Muscle of back (tissue), 11 donors: ENCODE measurements around the gene PCIF1. TPM values are rescaled to one million over a fixed set of nuclear protein-coding genes. Genes with fewer than 3 reads are reported as not detected.
"Not testable (repeated sequence)": the region's sequence is repeated elsewhere in the genome, so short reads cannot be mapped to it uniquely, and the experiment has no call there.

Source experiments
- DNase-seq, 3 donors: peaks; one replicate each; pipeline versions ENCODE4 v3.0.0 to v3.0.0-alpha.2; 2013
- polyA plus RNA-seq, 10 donors: library from polyadenylated mRNA; unstranded; fragments of 120-200 nt; gene quantifications; one replicate each; pipeline ENCODE4 v1.2.1, GENCODE V29; 2013; ENCODE audit not compliant: insufficient read length in 10 of 10

The PCIF1 gene
- polyA plus RNA-seq, 10 donors = 21.9 to 30.4 (median 24.5) TPM

DNA sequence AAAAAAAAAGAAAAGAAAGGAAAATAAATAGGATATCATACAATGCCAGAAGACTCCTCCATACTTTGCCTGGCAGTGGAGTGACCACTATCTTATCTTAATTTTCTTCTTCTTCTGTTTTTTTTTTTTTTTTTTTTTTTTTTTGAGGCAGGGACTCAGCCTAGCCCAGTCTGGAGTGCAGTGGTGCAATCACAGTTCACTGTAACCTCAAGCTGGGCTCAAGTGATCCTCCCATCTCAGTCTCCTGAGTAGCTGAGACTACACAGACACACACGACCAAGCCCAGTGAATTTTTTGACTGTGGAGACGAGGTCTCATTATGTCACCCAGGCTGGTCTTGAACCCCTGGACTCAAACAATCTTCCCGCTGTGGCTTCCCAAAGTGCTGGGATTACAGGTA is 57.1 kb downstream of the PCIF1 start:
- DNase-seq = no peak

DNA sequence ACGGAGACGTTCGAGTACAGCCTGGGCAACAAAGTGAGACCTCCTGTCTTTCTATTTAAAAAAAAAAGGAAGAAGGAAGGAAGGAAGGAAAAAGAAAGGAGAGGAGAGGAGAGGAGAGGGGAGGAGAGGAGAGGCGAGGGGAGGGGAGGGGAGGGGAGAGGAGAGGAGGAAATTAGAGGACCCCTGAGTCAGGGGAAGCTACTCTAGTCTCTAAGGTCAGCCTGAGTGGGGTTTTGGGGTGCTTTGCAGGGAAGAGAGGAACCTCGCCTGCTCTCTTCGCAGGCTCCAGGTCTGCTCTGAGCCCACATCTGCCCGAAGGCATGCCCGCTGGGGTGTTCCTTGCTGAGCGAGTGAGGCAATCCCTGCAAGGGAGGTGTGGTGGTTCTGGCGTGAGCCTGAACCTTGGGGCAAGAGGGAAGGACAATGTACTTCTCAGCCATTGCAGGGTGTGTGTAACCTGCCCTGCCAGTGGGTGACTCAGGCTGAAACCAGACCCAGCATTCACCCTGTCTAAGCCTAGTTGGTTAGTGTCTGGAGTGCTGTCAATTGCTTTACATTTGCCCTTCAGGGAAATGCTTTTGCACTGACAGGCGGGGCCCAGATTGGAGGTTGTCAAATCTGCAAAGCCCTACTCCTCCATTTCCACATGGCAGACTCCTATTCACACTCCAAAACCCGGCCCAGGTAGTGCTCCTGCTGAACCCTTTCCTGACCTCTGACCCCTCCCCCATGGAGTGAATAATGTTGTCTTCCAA is 58.9 kb downstream of the PCIF1 start:
- DNase-seq = no peak

DNA sequence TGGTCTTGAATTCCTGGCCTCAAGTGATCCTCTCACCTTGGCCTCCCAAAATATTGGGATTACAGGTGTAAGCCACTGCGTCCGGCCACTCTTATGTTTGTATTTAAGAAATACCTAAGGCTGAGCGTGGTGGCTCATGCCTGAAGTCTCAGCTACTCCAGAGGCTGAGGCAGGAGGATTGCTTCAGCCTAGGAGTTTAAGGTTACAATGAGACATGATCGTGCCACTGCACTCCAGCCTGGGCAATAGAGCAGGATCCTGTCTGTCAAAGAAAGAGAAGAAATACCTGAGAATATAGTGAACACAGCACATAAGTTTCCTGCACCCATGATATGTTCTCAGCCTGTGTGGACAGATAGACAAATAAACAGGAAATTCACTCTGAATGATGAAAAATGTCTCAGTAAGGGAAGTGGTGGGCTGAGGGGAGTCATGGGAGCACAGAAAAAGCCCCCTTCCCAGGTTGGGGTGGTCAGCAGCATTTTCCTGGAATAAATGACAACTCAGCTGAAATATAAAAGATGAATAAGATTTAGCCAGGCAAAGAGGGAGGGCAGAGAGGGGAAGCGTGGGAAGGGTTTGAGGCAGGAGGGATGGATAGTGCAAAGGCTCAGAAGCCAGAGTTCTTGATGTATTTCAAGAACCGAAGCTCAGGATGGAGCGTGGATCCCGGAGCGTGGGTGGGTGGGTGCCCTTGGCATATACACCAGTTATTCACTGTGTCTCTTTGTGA is 60.4 kb downstream of the PCIF1 start:
- no peak for DNase-seq

- not testable (repeated sequence) for DNase-seq
Observed at GRCh38 chr20:45995495-45996097, 61.1 kb downstream of the PCIF1 start.

GRCh38 chr20:45997187-45997586 is 62.7 kb downstream of the PCIF1 start:
- no peak for DNase-seq

Other genes starting within 250 kb of the PCIF1 start
- gene WFDC13, start 232.6 kb upstream of the PCIF1 start, polyA plus RNA-seq = not detected
- not detected for gene WFDC10B, start 229.7 kb upstream of the PCIF1 start, polyA plus RNA-seq
- not detected for gene SPINT4, start 212.3 kb upstream of the PCIF1 start, polyA plus RNA-seq
- gene WFDC3, start 142.8 kb upstream of the PCIF1 start, polyA plus RNA-seq = 1 to 10 TPM in 3 of 10 donors, under 1 TPM in 5, not detected in 2; 0.32 to 2.0 (median 0.76) TPM
- 10 to 100 TPM; 33.4 to 61.4 (median 49.6) TPM for gene DNTTIP1, start 142.7 kb upstream of the PCIF1 start, polyA plus RNA-seq
- gene UBE2C, start 122.0 kb upstream of the PCIF1 start, polyA plus RNA-seq = 10 to 100 TPM; 22.4 to 53.7 (median 32.7) TPM
- 1,000 to 10,000 TPM; 3,292 to 7,026 (median 6,344) TPM for gene TNNC2, start 107.4 kb upstream of the PCIF1 start, polyA plus RNA-seq
- gene SNX21, start 100.9 kb upstream of the PCIF1 start, polyA plus RNA-seq = 10 to 100 TPM; 17.9 to 25.7 (median 19.4) TPM
- 10 to 100 TPM; 16.0 to 21.7 (median 19.5) TPM for gene ACOT8, start 77.3 kb upstream of the PCIF1 start, polyA plus RNA-seq
- 1 to 10 TPM; 3.3 to 3.9 (median 3.7) TPM for gene ZSWIM3, start 77.1 kb upstream of the PCIF1 start, polyA plus RNA-seq
- 10 to 100 TPM in 3 of 10 donors, 1 to 10 TPM in 7; 7.3 to 11.7 (median 9.0) TPM for gene ZSWIM1, start 53.5 kb upstream of the PCIF1 start, polyA plus RNA-seq
- 1 to 10 TPM; 3.0 to 7.7 (median 4.5) TPM for gene SPATA25, start 47.1 kb upstream of the PCIF1 start, polyA plus RNA-seq
- 10 to 100 TPM in 7 of 10 donors, 1 to 10 TPM in 3; 8.4 to 15.4 (median 13.0) TPM for gene NEURL2, start 43.5 kb upstream of the PCIF1 start, polyA plus RNA-seq
- gene CTSA, start 43.3 kb upstream of the PCIF1 start, polyA plus RNA-seq = 10 to 100 TPM; 53.0 to 77.9 (median 64.4) TPM
- 10 to 100 TPM; 15.6 to 58.5 (median 26.5) TPM for gene PLTP, start 22.5 kb upstream of the PCIF1 start, polyA plus RNA-seq
- 10 to 100 TPM in 2 of 10 donors, 1 to 10 TPM in 8; 7.9 to 12.0 (median 9.4) TPM for gene ZNF335, start 37.5 kb downstream of the PCIF1 start, polyA plus RNA-seq
- 1 to 10 TPM in 3 of 10 donors, under 1 TPM in 6, not detected in 1; 0.16 to 5.9 (median 0.23) TPM for gene MMP9, start 74.2 kb downstream of the PCIF1 start, polyA plus RNA-seq
- gene SLC12A5, start 94.5 kb downstream of the PCIF1 start, polyA plus RNA-seq = 1 to 10 TPM in 3 of 10 donors, under 1 TPM in 7; 0.29 to 1.5 (median 0.81) TPM
- gene NCOA5, start 155.3 kb downstream of the PCIF1 start, polyA plus RNA-seq = 10 to 100 TPM; 26.9 to 36.2 (median 30.3) TPM
- 1 to 10 TPM; 3.4 to 9.4 (median 6.8) TPM for gene CD40, start 183.6 kb downstream of the PCIF1 start, polyA plus RNA-seq